Spleen (tissue), 11 donors: Measurements from ENCODE around the gene LRRC32. TPM values are rescaled to one million over a fixed set of nuclear protein-coding genes. Genes with fewer than 3 reads are reported as not detected.
"Not testable (repeated sequence)": the region's sequence is repeated elsewhere in the genome, so short reads cannot be mapped to it uniquely, and the experiment has no call there.

ENCODE experiments used
- DNase-seq: peaks from one replicate; pipeline ENCODE4 v3.0.0-alpha.2; 2020
- H3K27ac ChIP-seq, 8 donors: fragments of 200-600 bp; sonication (generic) in 7 of 8; 1 replicate in 4 of 8; 2 replicates in 4 of 8; pipeline versions ENCODE4 v1.5.0 to v1.8.0; 2016 to 2021; ENCODE audit warnings: inconsistent platforms in 4 of 8, mild to moderate bottlenecking in 4 of 8, moderate library complexity in 1 of 8
- H3K27me3 ChIP-seq, 7 donors: fragments of 200-600 bp; sonication (generic) in 6 of 7; replicated peaks in 1 of 7; 1 replicate in 4 of 7; 2 replicates in 3 of 7; pipeline versions ENCODE4 v1.5.0 to v1.8.0; 2016 to 2021; ENCODE audit warnings: inconsistent platforms in 3 of 7, mild to moderate bottlenecking in 1 of 7
- H3K36me3 ChIP-seq, 6 donors: fragments of 200-600 bp; sonication (generic) in 5 of 6; 1 replicate in 4 of 6; 2 replicates in 2 of 6; pipeline versions ENCODE4 v1.5.0 to v1.8.0; 2016 to 2021; ENCODE audit warnings: inconsistent platforms in 2 of 6
- H3K4me1 ChIP-seq, 6 donors: fragments of 200-600 bp; sonication (generic) in 5 of 6; 1 replicate in 3 of 6; 2 replicates in 3 of 6; pipeline versions ENCODE4 v1.5.0 to v1.8.0; 2016 to 2021; ENCODE audit warnings: inconsistent platforms in 3 of 6
- H3K4me3 ChIP-seq, 8 donors: fragments of 200-600 bp; sonication (generic) in 7 of 8; 1 replicate in 4 of 8; 2 replicates in 4 of 8; pipeline versions ENCODE4 v1.5.0 to v1.8.0; 2016 to 2021; ENCODE audit warnings: inconsistent platforms in 4 of 8, mild to moderate bottlenecking in 4 of 8, moderate library complexity in 2 of 8
- H3K9me3 ChIP-seq, 8 donors: fragments of 200-600 bp; sonication (generic) in 7 of 8; 1 replicate in 4 of 8; 2 replicates in 4 of 8; pipeline versions ENCODE4 v1.5.0 to v1.8.0; 2016 to 2021; ENCODE audit warnings: inconsistent platforms in 4 of 8
- CTCF ChIP-seq, 11 experiments: fragments of 200-600 bp in 7 of 11; fragments of 450-650 bp in 4 of 11; sonication (generic) in 4 of 11; IDR thresholded peaks in 8 of 11; conservative IDR thresholded peaks in 3 of 11; 1 replicate in 7 of 11; 2 replicates in 4 of 11; pipeline versions ENCODE4 v1.4.0 to v1.8.0; 2016 to 2021; ENCODE audit warnings: antibody characterized with exemption in 11 of 11, inconsistent platforms in 4 of 11, mild to moderate bottlenecking in 1 of 11
- POLR2A ChIP-seq, 3 donors: fragments of 450-650 bp; IDR thresholded peaks; one replicate each; pipeline ENCODE4 v1.5.1; 2017; ENCODE audit warnings: antibody characterized with exemption in 3 of 3, mild to moderate bottlenecking in 1 of 3
- POLR2AphosphoS5 ChIP-seq, 3 donors: sonication (generic); formaldehyde crosslinking; IDR thresholded peaks; one replicate each; pipeline ENCODE4 v1.5.1; 2017; ENCODE audit warnings: antibody characterized with exemption in 3 of 3
- WGBS, 5 donors: extraction: QIAGEN DNeasy Blood & Tissue Kit in 3 of 5; methylation state at CpG; one replicate each; pipeline versions ENCODE4 v1.1.5 to v1.1.7; 2013 to 2018; 5-methylcytosine and 5-hydroxymethylcytosine counted together
- intact Hi-C: fragments of 100-400 bp; cut with DNase I; formaldehyde crosslinking; loops from one replicate; pipeline ENCODE4 v1.15.0; 2023; ENCODE audit warnings: low total_unique reads
- polyA plus RNA-seq, 3 donors: library from polyadenylated mRNA; stranded (reverse); fragments of 200-250 nt; gene quantifications; one replicate each; pipeline ENCODE4 v1.2.1, GENCODE V29; 2013
- total RNA-seq, 7 donors: library from RNA; depleted of rRNA in 3 of 7; stranded (reverse); fragments of >200 nt in 3 of 7; fragmentation: NEBNext Ultra II Directional in 4 of 7; extraction: Animal tissue kit (Norgen Biotek cat#: 25700) in 4 of 7; gene quantifications; one replicate each; pipeline versions ENCODE4 v1.1.0 to v1.2.1, GENCODE V29; 2016 to 2021
- donor health status: healthy with polysubstance abuse.
- donor health status: DM: no; HTN: no; CAD: no; lungs with moderate emphysema.
- donor health status: DM: no; HTN: no; CAD: no.
- donor health status: Bipolar disorder and iron deficiency.
- donor health status: healthy.
- donor health status: DM: no; HTN: no; CAD: no.
- donor health status: DM: yes; HTN: yes; CAD: no.

Gene LRRC32
- total and polyA plus RNA-seq, 10 donors: 25.9 to 214 (median 74.3) TPM

GRCh38 chr11:76622493-76623094 lies 48.0 kb downstream of the LRRC32 start:
- Histone ChIP-seq H3K4me1 (peaks cover 7 to 22% (median 17%) of the 10 kb centered on the region in 6 donors), H3K9me3 (peaks cover 0 to 22% (median 10%) of the 10 kb centered on the region in 8 donors), H3K4me3 (no peak overlapping the region), H3K27me3 (peaks cover 0 to 20% (median 0%) of the 10 kb centered on the region in 7 donors), H3K36me3 (no peaks in the 10 kb centered on the region), H3K27ac (no peak overlapping the region)
- 82 to 96% (median 88%) methylated on average over 5 of the region's 5 CpGs for WGBS, 5 donors
- peak; percentile 63 for DNase-seq
- intact Hi-C loops: no loop called here
- no peak for TF ChIP-seq CTCF (IDR thresholded peaks at IDR 0.05 in 8 of 11, conservative IDR thresholded peaks at IDR 0.05 in 3 of 11)
- no peak for TF ChIP-seq POLR2AphosphoS5 (IDR thresholded peaks at IDR 0.05)
- TF ChIP-seq POLR2A (IDR thresholded peaks at IDR 0.05): no peak

GRCh38 chr11:76621868-76622267 lies 48.7 kb downstream of the LRRC32 start:
- TF ChIP-seq CTCF (IDR thresholded peaks at IDR 0.05 in 8 of 11, conservative IDR thresholded peaks at IDR 0.05 in 3 of 11): no peak
- TF ChIP-seq POLR2AphosphoS5 (IDR thresholded peaks at IDR 0.05): no peak
- no peak for TF ChIP-seq POLR2A (IDR thresholded peaks at IDR 0.05)
- Histone ChIP-seq H3K27me3 (peaks cover 0 to 25% (median 0%) of the 10 kb centered on the region in 7 donors), H3K4me1 (peaks cover 0 to 16% (median 11%) of the 10 kb centered on the region in 6 donors), H3K27ac (no peak overlapping the region), H3K4me3 (no peak overlapping the region), H3K9me3 (peaks cover 0 to 22% (median 10%) of the 10 kb centered on the region in 8 donors), H3K36me3 (no peaks in the 10 kb centered on the region)
- intact Hi-C loops: no loop called here
- peak; percentile 67 for DNase-seq
- WGBS, 5 donors: 76 to 88% (median 82%) methylated on average over 7 of the region's 7 CpGs

DNA sequence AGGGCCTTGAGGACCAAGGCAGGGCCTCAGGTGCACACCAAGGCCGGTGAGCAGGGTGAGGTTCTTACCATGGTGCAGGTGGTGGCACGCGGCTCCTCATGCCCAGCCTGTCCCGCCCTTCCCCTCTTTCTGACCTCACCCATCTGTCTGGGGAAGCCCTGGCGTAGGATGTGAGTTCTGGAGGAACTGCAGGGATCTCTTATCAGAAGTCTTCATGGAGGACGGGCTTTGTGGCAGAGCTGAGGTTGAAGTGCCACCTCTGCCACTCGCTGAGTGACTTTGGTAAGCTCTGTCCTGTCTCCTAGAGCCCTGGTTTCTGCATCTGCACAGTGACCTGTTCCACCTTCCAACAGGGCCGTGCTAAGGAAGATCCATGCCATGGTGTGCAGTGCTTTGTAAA lies 49.1 kb downstream of the LRRC32 start:
- intact Hi-C loops: no loop called here
- Histone ChIP-seq H3K4me3 (no peak overlapping the region), H3K4me1 (peaks cover 0 to 16% (median 8%) of the 10 kb centered on the region in 6 donors), H3K9me3 (peaks cover 0 to 22% (median 10%) of the 10 kb centered on the region in 8 donors), H3K27me3 (peaks cover 0 to 29% (median 0%) of the 10 kb centered on the region in 7 donors), H3K36me3 (no peaks in the 10 kb centered on the region), H3K27ac (no peak overlapping the region)
- 70 to 94% (median 80%) methylated on average over 6 to 8 of the region's 8 CpGs for WGBS, 5 donors
- TF ChIP-seq POLR2AphosphoS5 (IDR thresholded peaks at IDR 0.05) (no peak), POLR2A (IDR thresholded peaks at IDR 0.05) (no peak), CTCF (IDR thresholded peaks at IDR 0.05 in 8 of 11, conservative IDR thresholded peaks at IDR 0.05 in 3 of 11) (no peak)
- peak; percentile 70 for DNase-seq

- no peak overlapping the region for H3K27ac ChIP-seq
- DNase-seq: no peak
- H3K36me3 ChIP-seq: no peaks in the 10 kb centered on the region
- intact Hi-C loops: no loop called here
- peaks cover 0 to 19% (median 6%) of the 10 kb centered on the region in 6 donors for H3K4me1 ChIP-seq
- no peak overlapping the region for H3K4me3 ChIP-seq
- H3K27me3 ChIP-seq: peaks cover 0 to 29% (median 0%) of the 10 kb centered on the region in 7 donors
- 92 to 99% (median 96%) methylated on average over 2 of the region's 2 CpGs for WGBS, 5 donors
- TF ChIP-seq POLR2AphosphoS5 (IDR thresholded peaks at IDR 0.05) (no peak), POLR2A (IDR thresholded peaks at IDR 0.05) (no peak), CTCF (IDR thresholded peaks at IDR 0.05 in 8 of 11, conservative IDR thresholded peaks at IDR 0.05 in 3 of 11) (no peak)
- peaks cover 0 to 13% (median 3%) of the 10 kb centered on the region in 8 donors for H3K9me3 ChIP-seq
These were observed 50.1 kb downstream of the LRRC32 start for GRCh38 chr11:76620489-76620888.

GRCh38 chr11:76619801-76620200 lies 50.7 kb downstream of the LRRC32 start:
- H3K27ac ChIP-seq, intact Hi-C loops, H3K9me3 ChIP-seq, H3K36me3 ChIP-seq, H3K4me3 ChIP-seq, DNase-seq: not testable (repeated sequence)
- Histone ChIP-seq H3K27me3 (peaks cover 0 to 24% (median 0%) of the 10 kb centered on the region in 7 donors), H3K4me1 (peaks cover 0 to 25% (median 8%) of the 10 kb centered on the region in 6 donors)
- 33 to 71% (median 47%) methylated on average over 1 to 4 of the region's 5 CpGs for WGBS, 5 donors
